COR-L47 (cell line): Measurements from ENCODE around the gene RNF31.
A peak's percentile ranks its signal among the peaks of the same experiment; 100 is the strongest.

ENCODE experiments used
- DNase-seq: peaks from one replicate; lab custom pipeline; 2025; lab: John Stamatoyannopoulos, UW

The RNF31 gene

DNA sequence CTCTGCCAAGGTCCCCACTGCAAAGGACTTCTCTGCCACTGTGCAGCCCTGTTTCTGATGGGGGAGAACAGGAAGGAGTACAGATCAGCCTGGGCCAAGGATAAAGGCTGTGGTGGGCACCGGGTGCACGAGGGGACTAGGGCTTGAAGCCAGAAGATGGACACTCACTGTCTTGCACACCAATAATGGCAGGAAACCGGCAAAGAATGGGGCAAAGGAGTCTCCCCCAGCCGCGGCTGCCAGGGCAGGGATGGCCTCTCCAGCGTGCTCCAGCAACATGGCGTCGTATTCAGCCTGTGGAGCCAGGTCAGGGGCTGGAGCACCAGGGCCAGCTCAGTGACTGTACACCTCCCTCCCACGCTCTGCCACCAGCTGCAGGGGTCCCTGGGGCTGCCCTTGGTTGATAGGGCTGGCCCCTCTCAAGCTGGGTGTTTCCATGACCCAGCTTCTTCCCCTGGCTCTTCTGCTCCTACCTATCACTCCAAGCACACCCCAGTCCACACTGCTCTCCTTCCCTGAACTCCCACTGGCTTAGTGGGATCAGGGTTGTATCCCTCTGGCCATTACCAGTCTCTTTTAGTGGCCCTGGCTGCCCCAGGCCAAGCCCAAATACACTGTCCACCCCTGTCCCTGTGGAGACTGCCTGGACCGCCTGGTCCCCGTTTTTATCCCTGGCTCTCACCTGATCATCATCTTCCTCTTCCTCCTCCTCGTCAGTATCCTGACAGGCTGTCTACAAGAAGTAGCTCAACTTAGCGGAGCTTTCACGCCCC lies 35.0 kb downstream of the RNF31 start:
- DNase-seq: no peak

DNA sequence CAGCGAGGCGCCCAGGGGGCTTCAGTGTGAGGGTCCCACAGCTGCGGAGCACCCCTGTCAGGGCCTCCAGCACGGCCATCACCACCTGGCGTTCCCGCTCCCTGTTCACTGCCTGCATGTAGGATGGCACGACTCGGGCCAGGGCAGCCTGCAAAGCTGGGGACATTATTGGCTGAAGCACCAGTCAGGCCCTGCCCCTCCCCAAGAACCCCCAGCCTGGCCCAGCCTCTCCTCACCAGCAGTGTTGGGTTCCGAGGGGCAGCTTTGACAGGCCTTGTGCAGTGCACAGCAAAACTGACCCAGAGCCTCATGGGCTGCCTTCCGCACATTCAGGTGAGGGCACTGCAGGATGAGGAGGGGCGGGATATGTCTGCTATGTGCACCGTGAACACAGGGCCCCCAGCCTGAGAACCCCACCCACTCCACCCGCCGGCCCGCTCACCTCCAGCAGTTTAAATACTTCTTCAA lies 35.8 kb downstream of the RNF31 start:
- no peak for DNase-seq

DNA sequence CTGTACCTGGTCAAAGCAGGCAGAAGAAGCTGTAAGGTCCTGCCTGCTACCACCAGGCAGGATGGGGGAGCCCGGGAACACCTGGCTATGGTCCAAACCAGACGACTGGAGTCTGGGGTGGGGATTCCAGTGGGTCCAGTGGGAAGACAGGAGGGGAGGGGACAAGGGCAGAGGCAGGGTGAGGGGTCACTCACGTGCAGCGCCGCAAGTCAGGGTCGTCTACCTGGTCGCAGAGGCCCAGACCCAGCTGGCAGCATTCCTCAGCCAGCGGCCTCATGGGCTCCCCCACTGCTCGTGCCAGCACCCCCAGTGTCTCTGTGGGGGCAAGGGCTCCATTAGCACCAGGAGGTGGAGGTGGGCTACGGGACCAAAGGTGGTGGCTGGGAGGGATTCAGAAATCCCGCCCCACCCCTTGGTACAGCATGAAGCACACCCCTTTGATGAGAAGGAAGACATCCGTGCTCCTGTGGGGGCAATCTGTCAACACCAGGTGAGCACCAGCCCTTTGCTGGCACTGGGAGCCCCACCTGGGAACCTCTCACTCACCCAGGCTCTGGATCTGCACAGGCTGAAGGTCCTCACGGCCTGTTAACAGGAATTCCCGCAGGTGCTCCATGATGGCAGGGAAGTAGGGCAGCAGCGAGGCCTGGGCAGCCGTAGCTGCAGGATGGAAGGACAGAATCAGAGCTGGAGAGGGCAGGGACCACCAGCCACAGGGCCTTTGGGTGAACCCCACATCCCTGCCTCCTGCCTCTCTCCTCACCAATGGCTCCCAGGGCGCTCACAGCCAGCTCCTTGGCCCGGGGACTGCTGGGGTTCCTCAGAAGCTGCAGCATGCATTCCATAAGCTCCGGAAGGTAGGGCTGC lies 37.0 kb downstream of the RNF31 start:
- DNase-seq: no peak

DNA sequence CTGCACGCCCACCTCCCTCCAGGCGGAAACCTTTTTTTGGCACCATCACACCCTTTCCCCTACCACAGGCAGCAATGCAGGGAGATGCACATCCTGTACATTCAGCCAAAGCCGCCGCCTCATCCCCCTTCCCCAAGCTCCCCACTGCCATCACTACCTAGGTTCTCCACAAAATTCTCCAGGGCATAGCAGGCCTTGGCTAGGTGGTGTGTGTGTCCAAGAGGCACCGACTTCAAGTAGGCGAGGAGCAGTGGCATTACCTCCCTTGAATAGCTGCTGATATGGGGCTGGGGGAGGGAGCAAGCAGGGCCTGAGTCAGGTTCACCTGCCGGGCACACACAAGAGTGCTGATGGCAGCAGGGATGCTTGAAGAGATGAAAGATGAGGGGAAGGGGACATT lies 37.7 kb downstream of the RNF31 start:
- DNase-seq: no peak

DNA sequence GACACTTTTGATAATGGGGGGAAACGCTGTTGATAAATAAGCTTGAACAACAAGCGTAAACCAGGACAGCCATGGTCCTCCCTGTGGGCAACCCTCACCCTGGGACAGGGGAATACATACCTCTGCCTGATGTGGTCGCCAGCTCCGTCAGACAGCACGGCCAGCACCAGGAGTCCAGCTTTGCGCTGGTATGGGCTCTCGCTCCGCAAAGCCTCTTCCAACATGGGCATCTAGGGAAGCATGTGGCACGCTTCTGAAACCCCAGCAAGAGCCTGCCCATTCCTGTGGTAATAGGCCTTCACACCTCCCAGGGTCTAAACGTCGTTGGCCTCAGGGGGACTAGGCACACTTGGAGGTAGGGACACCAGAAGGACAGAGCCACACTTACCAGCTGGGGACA lies 38.4 kb downstream of the RNF31 start:
- DNase-seq: no peak

DNA sequence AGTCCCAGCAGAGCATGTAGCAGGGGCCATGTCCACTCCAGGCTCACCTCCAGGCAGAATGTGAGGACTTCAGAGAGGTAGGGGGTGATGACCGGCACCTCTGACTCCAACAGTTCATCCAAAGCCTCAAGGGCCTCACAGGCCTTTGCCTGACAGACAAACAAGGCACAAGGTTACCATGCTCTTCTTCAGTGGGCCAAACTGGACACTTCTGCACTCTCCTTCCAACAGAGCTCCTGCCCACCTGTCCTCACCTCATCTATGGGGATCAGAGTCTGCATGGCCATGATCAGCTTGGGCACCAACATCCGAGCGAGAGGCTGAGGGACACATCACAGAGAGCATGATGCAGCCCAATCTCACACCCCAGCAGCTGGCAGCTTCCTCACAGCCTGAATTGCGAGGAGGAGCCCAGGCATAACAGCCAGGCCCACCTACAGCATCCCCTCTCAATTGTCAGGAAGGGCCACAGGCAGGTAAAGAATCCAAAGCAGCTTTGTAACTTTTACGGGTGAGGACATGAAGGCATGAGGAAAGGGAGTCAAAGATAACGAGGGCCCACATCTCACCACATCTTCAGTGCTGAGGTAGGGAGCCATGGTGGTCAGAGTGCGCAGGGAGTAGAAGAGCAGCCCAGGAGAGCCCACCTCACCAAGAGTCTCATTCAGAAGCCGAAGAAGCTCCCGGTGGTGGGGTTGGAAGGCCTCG lies 39.7 kb downstream of the RNF31 start:
- no peak for DNase-seq

DNA sequence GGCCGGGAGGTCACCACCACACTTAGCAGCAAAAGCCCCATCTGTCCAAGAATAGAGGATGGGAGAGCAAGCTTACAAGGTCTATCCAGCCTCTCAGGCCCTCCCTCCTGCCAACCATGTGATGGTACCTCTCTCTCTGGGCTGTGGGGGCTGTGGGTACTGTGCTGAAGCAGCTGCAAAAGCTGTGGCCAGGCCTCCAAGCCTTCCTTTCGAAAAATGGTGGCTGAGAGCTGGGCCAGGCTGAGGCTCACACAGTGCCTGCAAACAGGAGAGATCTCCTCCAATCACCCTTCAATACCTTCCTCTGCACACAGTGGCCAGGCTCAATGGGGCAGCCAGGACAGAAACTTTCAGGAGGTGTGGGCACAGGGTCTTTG lies 40.2 kb downstream of the RNF31 start:
- DNase-seq: no peak

DNA sequence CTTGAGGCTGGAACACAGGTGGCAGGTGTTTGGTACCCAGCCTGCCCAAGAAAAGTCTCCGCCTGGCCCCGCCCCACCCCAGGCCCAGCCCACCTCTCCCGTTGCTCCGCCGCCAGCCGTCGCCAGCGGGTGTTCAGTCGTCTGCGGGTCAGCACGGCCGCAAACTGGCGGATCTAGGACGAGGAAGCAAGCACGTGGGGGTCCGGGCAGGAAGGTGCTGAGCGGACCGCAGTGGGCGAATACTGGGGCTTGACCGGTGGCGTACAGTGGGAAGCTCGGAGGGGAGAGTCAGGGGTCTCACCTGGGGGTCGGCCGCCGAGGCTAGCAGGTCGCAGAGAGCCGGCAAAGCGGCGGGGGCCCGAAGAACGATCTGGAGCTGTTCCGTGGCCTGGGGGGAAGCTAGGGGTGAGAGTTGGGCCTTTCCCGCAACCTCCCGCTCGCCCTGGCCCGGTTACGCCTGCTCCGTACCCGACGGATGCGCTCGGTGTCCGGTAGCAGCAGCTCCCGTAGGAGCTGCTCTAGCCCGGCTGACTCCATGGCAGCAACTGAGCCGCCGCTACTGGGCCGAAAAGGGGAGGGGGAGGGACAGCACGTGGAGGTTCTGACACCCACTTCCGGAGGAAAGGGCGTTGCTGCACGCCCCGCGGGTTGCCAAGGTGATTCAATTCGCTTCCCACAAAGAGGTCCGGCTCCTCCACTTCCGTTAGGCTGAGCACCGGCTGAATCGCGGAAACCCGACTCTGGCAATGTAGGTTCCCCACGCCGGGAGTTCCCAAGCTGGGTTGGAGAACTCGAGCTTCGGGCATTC lies 41.2 kb downstream of the RNF31 start, which contains the start of gene IPO4:
IPO4 (minus strand) TSS at position 566 of the 808 bp plus-strand sequence; CDS start at position 537, 29 bp downstream.
- DNase-seq: peak; percentile 98

DNA sequence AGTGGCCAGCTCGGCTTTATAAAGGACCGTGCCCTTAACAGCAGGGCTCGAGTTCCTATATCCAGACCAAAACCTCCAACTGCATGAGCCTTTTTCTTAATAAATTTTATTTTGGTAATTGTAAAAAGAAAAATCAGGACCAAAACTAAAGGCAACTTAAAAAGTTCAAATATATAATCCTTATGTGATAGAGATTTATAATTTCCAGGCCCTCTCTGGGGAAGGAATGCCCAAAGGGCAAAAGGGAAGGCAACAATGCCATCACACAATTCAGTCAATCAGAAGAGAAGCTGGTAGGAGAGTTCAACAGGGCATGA lies 41.7 kb downstream of the RNF31 start:
- DNase-seq: no peak

DNA sequence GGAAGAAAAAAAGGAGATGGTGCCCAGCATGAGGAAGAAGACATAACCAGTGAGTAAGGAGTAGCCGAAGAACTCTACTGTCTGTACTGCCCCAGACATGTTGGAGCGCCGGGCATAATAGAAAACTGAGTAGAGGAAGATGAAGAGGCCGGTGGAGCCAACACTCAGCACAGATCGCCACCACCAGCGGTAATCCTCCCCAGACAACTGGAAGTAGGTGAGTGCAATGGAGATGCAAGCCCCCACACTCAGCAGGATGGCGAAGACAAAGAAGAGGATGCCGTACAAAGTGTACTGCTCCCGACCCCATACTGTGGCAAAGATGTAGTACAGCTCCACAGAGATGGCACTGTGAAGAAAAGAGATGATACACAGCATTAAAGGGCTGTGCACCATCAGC lies 42.2 kb downstream of the RNF31 start:
- no peak for DNase-seq

DNA sequence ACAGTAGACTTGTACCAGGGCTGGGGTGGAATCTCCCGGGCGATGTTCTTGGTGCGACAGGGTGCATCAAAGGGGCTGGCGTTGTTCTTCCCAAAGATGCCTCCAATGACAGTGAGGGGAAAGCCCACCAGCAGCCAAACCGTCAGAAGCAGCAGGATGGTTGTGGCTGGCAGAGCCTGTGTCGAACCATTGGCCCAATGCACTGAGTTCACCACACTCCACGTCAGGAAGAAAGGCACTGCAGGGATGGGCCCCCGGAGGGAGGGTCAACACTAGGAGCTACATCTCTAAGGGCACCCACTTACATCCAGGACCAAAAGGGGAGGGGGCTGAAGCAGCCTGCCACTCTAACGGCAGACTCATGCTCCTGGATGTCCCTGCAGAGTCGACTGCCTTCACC lies 43.1 kb downstream of the RNF31 start:
- no peak for DNase-seq

DNA sequence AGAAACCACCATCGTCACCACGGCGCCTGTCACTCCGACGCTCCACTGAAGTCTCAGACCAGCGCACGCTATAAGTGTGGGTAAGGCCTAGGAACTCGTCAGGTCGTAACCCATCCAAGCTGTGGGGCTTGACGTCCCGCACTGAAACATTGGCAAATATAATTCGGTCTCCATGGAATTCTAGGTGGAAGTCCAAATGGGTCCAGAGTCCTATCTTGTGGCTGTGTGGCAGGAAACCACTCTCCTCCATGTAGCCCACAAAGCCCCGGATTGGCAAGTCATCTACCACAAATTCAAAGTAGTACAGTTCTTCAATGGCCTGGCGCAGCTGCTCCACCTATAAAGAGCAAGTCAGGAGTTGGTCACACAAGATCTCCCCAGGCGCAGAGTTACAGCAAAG lies 45.6 kb downstream of the RNF31 start:
- DNase-seq: no peak

DNA sequence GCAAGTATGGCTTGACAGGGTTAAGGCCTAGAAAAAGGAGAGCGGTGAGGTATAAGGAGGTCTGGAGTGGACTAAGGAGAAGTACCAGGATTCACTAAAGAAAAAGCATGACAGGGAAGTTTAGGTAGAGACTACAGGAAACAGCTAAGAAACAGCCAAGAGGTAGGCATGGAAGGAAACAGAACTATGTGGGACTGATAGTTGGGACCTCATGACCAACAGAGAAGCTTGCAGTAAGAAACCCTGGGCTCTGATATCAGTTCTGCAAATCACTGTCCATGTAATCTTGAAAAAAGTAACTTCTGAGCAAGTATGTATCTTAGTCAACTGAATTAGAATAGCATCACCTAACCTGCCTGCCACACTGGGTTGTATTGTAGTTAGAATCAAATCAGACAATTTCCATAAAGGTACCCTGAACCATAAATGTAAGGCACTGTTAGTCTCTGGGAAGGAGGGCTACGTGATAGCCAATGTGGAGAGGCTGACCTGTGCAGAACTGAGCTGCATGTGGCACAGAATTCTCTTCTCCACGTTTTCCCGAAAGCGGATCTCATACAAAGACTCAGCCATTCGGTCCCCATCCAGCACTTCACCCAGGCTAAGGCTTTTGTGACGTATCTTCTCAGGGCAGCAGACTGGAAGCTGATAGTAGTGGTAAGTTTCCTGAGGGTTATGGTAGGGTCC lies 47.0 kb downstream of the RNF31 start:
- DNase-seq: no peak

DNA sequence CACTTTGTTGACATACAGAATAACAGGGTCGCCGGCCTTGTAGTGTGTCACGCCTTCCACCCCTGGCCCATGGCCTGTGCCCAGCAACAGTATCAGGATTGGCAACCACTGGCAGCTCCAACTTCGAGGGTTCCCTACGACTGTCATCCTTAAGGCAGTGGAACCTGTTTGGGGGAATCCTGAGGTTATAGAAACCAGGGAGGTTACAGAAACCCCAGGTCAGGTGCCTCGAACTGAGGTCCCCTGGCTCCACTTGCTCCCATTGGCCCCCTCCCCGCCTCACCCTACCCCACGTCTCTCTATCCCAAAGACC lies 47.5 kb downstream of the RNF31 start:
- DNase-seq: no peak

DNA sequence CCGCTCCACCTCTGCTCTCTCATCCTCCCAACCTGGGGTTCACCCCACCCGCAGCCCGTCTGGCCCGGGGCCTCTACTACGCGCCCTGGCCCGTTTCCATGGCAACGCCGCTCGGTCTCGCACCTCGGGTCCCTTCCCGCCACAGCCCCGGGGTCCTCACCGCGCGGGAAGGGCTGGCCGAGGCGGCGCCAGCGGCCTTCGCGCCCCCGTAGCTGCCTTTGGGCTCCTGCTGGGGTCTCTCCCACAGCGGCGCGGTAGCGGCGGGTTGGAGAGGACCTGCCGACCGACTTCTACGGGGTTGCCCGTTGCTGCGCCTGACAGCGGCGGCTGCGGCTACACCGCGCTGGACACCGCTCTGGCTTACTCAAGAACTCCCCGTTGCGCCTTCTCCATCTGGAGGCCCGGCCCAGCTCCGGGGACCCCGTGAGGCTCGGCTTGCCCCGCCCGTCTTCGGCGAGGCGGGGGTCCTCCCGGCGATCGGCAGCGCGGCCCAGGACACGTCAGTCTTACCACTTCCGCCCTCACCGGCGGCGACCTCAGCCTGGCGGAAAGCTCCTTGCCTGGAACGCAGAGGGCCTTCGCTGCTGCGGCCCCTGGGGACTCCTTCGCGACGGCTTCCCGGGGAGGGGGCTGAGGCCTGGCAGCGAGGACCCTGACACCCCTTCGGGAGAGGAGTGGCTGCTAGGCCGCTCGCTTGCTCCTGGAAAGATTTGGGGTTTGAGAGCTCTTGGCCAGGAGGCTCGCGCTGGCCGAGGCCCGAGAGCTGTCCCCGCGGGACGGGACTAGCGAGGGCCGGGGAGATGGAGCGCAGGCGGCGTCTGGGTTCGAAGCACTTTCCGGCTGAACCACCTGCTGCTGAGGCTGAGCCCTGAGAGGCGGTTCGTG lies 48.1 kb downstream of the RNF31 start, which contains the start of gene TM9SF1:
TM9SF1 (minus strand) TSS at position 256 of the 885 bp plus-strand sequence. CDS start 422 bp downstream, outside the sequence.
- DNase-seq: peak; percentile 76

DNA sequence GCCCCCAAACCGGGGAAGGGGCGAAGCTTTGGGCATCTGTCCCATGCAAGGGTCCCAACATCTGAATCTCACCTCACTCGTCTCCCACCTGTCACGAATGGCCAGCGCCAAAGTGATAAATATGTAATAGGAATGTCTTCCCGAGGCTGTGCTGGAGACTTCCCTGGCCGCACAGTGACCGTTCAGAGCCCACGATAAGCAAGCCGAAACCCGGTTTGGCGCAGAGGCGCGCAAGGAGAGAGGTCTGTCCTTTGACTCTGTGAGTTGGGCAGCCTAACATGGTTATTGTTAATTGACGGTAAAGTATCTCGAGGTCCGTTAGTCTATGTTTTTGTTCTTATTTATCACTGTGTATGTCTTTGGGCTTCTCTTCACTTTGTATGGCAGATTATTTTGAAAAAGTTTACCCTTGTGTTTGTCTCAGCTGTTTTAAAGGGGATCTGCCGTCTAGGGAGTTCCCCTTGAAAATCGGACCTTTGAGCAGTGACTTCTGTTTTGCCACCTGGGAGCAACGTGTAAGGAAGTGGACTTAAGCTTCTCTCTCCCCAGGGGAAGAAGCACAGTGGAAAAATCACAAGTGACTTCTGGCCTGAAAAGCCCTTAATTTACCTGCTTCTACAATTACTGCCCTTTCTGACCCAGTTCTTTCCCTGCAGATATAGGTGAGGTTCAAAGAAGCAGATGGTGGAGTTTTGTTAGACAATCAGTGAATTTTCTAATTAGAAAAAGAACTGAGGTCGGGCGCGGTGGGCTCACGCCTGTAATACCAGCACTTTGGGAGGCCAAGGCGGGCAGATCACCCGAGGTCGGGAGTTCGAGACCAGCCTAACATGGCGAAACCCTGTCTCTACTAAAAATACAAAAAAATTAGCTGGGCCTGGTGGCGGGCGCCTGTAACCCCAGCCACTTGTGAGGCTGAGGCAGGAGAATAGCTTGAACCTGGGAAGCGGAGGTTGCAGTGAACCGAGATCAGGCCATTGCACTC lies 49.1 kb downstream of the RNF31 start:
- no peak for DNase-seq

DNA sequence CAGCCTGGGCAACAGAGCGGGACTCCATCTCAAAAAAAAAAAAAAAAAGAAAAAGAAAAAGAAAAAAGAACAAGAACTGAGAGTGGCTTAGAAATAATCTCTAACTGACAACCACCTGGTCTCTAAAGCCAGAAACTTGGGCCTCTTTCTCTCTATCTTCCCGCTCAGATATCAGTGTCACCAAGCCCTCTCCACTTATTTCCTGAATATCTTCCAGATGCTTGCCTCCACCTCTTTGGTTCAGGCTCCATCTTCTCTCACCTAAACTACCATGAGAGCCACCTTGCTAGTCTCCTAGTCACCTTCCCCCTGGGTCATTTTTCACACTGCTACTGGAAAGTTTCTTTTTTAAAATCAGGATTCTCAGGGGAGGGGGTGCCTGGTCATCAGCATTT lies 49.8 kb downstream of the RNF31 start:
- DNase-seq: no peak

DNA sequence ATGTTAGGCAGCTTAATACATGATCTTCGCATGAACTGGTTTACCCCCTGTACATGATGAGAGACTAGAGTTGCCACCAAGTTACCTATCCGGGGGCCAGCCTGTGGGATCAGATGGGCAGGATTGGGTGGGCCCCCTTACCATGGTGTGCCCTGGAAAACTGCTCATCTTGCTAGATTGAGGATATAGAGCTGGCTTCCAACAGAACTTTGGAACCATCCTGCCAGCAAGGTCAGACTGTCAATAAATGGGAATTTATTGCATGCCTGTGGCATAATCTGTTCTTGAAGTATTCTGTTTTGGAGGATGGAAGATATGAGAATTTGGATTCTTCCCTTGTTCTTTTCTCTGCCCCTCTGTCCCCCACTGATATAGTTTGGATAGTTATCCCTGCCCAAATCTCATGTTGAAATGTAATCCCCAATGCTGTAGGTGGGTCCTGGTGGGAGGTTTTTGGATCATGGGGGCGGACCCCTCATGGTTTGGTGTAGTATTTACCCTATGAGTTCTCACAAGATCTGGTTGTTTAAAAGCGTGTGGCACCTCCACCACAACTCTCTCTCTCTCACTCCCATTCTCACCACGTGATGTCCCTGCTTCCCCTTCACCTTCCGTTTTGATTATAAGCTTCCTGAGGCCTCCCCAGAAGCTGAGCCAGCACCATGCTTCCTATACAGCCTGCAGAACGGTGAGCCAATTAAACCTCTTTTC lies 51.7 kb downstream of the RNF31 start:
- no peak for DNase-seq
